Activated T-cell treated with anti-CD3 and anti-CD28 coated beads for 48 hours (primary cell): Measurements from ENCODE around the gene ADIPOR1.
A peak's percentile ranks its signal among the peaks of the same experiment; 100 is the strongest.

Source experiments
- DNase-seq: peaks from one replicate; pipeline ENCODE4 v3.0.0-alpha.2; 2020; ENCODE audit warnings: low read depth

The ADIPOR1 gene

GRCh38 chr1:202968895-202969295 is 10.8 kb upstream of the ADIPOR1 start:
- DNase-seq, result peak; percentile 13

- DNase-seq, result no peak
Measured at GRCh38 chr1:202968351-202968750, 10.2 kb upstream of the ADIPOR1 start.

GRCh38 chr1:202967684-202968281 is 9.7 kb upstream of the ADIPOR1 start:
- DNase-seq, result no peak

- no peak for DNase-seq
Measured at GRCh38 chr1:202966006-202966898, 8.1 kb upstream of the ADIPOR1 start.

GRCh38 chr1:202965422-202965821 is 7.3 kb upstream of the ADIPOR1 start:
- DNase-seq, result no peak

- DNase-seq, result no peak
Measured at GRCh38 chr1:202964791-202965410, 6.8 kb upstream of the ADIPOR1 start.

GRCh38 chr1:202961220-202961880 is 3.2 kb upstream of the ADIPOR1 start:
- DNase-seq, result no peak

- no peak for DNase-seq
Measured at GRCh38 chr1:202959276-202959620, 1.1 kb upstream of the ADIPOR1 start.

- no peak for DNase-seq
Measured at GRCh38 chr1:202958544-202959275, 598 bp upstream of the ADIPOR1 start.

GRCh38 chr1:202956969-202957368 is 1.1 kb downstream of the ADIPOR1 start:
- no peak for DNase-seq

GRCh38 chr1:202954057-202954745 is 3.9 kb downstream of the ADIPOR1 start:
- no peak for DNase-seq

GRCh38 chr1:202953392-202953791 is 4.7 kb downstream of the ADIPOR1 start:
- no peak for DNase-seq

- DNase-seq, result no peak
Measured at GRCh38 chr1:202952818-202953217, 5.3 kb downstream of the ADIPOR1 start.

GRCh38 chr1:202952099-202952498 is 6.0 kb downstream of the ADIPOR1 start:
- DNase-seq, result no peak

GRCh38 chr1:202951437-202951836 is 6.7 kb downstream of the ADIPOR1 start:
- no peak for DNase-seq

GRCh38 chr1:202945483-202945882 is 12.6 kb downstream of the ADIPOR1 start:
- no peak for DNase-seq

- no peak for DNase-seq
Measured at GRCh38 chr1:202944438-202944921, 13.6 kb downstream of the ADIPOR1 start.

- DNase-seq, result no peak
Measured at GRCh38 chr1:202942426-202942825, 15.7 kb downstream of the ADIPOR1 start.

- no peak for DNase-seq
Measured at GRCh38 chr1:202941372-202941771, 16.7 kb downstream of the ADIPOR1 start.

GRCh38 chr1:202940561-202940960 is 17.6 kb downstream of the ADIPOR1 start:
- DNase-seq, result no peak

- DNase-seq, result no peak
Measured at GRCh38 chr1:202938287-202938925, 19.7 kb downstream of the ADIPOR1 start.
